ENCODE data around the gene TIMM23B. TPM values are rescaled to one million over a fixed set of nuclear protein-coding genes. Genes with fewer than 3 reads are reported as not detected.
"Not testable (repeated sequence)": the region's sequence is repeated elsewhere in the genome, so short reads cannot be mapped to it uniquely, and the experiment has no call there.

TIMM23B gene, protein sequence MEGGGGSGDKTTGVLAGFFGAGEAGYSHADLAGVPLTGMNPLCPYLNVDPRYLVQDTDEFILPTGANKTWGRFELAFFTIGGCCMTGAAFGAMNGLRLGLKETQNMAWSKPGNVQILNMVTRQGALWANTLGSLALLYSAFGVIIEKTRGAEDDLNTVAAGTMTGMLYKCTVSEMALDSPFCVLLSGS
- total RNA-seq = 10 to 100 TPM; 17.4 to 17.6 TPM

DNA sequence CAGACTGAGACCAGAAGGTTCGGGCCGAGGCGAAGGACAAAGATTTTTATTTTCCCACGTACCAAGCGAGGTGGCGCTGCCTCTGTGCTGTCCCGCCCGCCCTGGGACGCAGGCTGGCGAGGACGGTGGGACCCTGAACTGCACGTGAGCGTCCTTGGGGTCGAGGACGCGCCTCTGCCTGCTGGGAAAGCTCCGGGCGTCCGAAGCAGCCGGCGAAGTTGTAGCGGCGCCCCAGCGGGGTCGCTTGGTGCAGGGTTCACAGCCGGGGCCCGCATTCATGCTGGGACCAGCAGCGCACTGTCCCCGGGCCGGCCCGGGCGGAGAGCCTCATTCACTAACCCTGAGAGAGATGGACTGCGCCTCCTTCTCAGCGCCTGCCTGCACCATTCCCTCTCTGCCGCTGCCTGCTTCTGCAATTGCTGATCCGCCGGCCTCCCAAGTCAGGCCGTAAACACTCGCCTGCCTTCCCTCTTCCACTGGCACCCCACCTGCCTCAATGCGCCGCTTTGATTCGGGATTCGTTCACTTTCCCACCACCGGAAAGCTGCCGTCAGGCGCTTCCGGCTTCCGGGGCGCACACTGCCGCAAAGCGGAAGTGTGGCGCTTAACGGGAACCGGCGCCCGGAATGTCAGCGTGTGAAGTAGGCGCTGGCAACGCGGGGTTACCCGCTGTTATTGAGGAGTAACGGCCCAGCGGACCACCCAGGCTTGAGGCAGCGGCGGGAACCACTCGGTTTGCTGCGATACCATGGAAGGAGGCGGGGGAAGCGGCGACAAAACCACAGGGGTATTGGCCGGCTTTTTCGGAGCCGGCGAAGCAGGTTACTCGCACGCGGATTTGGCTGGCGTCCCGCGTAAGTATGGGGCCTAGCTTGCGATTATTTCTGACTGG is at the start of gene TIMM23B, which contains the start of gene PARG:
TIMM23B (plus strand) TSS at position 607 of the 892 bp plus-strand sequence; CDS start at position 749, 142 bp downstream.
PARG (minus strand) TSS at position 581 of the 892 bp plus-strand sequence; CDS start at position 279, 302 bp downstream.
- H3K9me3 Mint-ChIP-seq; H3K36me3 Mint-ChIP-seq (ENCODE audit: low read depth); CTCF ChIA-PET; intact Hi-C loops (cut with micrococcal nuclease); POLR2A ChIA-PET; H3K27me3 Mint-ChIP-seq: not testable (repeated sequence)
- H3K4me3 Mint-ChIP-seq = peak within 1 kb of the TSS; percentile 99
- H3K27ac Mint-ChIP-seq = peak within 1 kb of the TSS; percentile 95
- peak; percentile 91 for ATAC-seq
- peak; percentile 82 for DNase-seq
- H3K4me1 Mint-ChIP-seq (ENCODE audit: low read depth) = peaks cover 35% of the 10 kb centered on the region

DNA sequence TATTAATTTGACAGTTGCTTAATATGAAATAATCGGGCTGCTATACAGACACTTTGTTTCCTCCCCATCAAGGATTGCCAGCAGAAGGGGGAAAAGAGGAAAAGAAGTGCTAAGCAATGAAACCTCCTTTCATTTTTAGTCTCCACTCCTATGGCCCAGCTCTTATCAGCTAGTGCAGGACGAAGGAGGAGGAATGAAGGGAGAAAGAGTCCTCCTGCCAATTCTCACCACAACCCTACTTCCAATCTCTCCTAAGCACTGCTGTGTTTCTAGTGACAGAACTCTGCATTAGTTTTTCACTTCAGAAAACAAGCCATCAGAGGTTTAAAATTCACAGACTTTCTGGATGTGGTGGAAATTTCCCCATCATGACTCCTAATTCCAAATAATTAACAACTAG is 41.9 kb upstream of the TIMM23B start:
- H3K27ac Mint-ChIP-seq; CTCF ChIA-PET; ATAC-seq; H3K27me3 Mint-ChIP-seq; H3K4me1 Mint-ChIP-seq (ENCODE audit: low read depth); intact Hi-C loops (cut with micrococcal nuclease); POLR2A ChIA-PET; DNase-seq; H3K9me3 Mint-ChIP-seq; H3K4me3 Mint-ChIP-seq: not testable (repeated sequence)
- H3K36me3 Mint-ChIP-seq (ENCODE audit: low read depth) = peaks cover 17% of the 10 kb centered on the region

DNA sequence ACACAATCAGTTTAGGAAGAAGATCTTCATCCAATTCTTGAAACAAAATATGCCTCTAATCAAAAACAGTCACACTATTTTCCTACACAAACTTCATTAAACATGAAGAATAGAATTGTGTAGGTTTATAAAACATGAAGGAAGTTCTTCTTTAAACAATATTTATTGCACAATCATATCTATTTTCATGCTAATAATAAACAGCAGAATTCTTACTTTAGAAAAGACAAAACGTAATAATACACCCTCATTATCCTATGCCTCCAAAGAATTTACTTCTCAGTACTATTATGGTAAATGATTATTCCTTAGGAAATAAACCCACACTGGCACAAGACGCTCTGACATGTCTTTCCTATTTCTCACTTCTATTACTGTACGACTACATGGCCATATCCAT is 41.4 kb upstream of the TIMM23B start:
- H3K4me1 Mint-ChIP-seq (ENCODE audit: low read depth); H3K9me3 Mint-ChIP-seq; ATAC-seq; CTCF ChIA-PET; DNase-seq; H3K4me3 Mint-ChIP-seq; H3K27ac Mint-ChIP-seq; intact Hi-C loops (cut with micrococcal nuclease); POLR2A ChIA-PET; H3K27me3 Mint-ChIP-seq: not testable (repeated sequence)
- peaks cover 14% of the 10 kb centered on the region for H3K36me3 Mint-ChIP-seq (ENCODE audit: low read depth)

DNA sequence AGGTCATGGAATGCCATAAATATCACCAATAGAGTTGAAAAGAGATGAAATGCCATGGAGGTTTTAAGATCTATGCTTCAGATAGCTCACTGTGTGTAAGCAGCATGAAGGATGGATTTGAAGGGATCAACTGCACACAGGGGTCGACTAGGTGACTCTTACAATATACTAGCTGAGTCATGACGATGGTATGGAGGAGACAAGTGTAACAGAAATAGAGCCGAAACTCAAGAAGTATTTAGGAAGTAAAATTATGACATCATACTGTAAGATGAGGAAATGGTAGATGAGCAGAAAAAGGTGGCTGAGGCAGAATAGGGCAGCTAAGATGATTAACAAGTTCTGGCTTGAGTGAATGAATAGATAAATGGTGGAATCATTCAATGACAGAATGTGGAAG is 38.0 kb upstream of the TIMM23B start:
- ATAC-seq; CTCF ChIA-PET; H3K9me3 Mint-ChIP-seq; H3K4me1 Mint-ChIP-seq (ENCODE audit: low read depth); H3K27me3 Mint-ChIP-seq; DNase-seq; POLR2A ChIA-PET; H3K27ac Mint-ChIP-seq; intact Hi-C loops (cut with micrococcal nuclease); H3K4me3 Mint-ChIP-seq: not testable (repeated sequence)
- H3K36me3 Mint-ChIP-seq (ENCODE audit: low read depth) = peaks cover 11% of the 10 kb centered on the region

DNA sequence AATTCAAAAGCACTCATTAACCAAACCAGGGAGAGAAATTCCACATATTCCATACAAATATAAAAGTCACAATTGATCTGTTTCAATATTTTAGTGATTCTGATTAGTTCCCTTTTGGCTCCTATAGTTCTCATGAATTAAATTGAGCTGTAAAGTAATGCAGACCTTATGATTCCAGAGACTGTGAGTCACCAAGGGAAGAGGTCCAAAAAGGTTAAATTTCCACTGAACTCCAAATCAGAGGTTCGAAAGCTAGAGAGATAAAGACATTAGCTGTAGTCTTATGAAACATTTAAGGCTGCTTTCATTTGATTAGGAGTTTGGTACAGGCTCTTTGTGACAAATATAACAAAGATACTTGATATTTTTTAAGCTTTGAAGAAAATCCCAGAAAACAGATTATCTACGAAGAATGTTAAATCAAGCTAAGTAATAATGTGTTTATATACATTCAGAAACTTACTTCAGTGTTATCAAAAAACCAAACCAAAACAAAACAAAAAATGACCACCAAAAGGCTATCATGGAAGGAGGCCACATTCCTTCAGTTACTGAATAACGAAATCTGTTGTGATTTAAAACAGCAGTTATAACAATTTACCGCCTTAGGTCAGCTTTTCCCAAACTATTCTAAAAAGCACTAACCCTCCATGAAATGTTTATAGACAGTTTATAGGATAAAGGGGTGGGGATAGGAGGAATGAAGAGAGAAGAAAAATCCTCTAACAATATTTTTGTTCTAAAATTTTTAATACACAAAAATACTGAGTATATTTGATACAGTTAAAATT is 33.4 kb upstream of the TIMM23B start:
- intact Hi-C loops (cut with micrococcal nuclease); POLR2A ChIA-PET; ATAC-seq; H3K27me3 Mint-ChIP-seq; H3K4me3 Mint-ChIP-seq; H3K27ac Mint-ChIP-seq; H3K9me3 Mint-ChIP-seq; H3K36me3 Mint-ChIP-seq (ENCODE audit: low read depth); DNase-seq; CTCF ChIA-PET; H3K4me1 Mint-ChIP-seq (ENCODE audit: low read depth): not testable (repeated sequence)

DNA sequence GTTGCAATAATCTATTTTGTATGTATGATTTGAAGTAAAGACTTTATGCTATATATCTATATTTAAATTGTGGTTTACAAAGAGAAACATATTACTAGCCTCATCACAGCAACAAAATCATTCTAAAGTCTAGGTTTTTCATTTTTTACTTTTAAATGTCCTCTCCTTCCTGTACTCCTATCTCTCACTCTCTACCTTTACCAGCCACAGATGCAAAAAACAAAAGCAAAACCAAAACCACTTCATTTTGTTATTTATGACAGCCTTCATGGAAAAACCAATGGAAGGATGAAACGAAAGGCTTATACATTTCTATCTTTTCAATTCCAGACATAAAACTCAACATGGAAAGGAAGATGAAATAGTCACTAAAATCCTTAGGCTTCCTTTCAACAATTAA is 31.6 kb upstream of the TIMM23B start:
- DNase-seq; H3K9me3 Mint-ChIP-seq; H3K27ac Mint-ChIP-seq; ATAC-seq; H3K4me3 Mint-ChIP-seq; H3K27me3 Mint-ChIP-seq; POLR2A ChIA-PET; H3K4me1 Mint-ChIP-seq (ENCODE audit: low read depth); H3K36me3 Mint-ChIP-seq (ENCODE audit: low read depth); CTCF ChIA-PET; intact Hi-C loops (cut with micrococcal nuclease): not testable (repeated sequence)

DNA sequence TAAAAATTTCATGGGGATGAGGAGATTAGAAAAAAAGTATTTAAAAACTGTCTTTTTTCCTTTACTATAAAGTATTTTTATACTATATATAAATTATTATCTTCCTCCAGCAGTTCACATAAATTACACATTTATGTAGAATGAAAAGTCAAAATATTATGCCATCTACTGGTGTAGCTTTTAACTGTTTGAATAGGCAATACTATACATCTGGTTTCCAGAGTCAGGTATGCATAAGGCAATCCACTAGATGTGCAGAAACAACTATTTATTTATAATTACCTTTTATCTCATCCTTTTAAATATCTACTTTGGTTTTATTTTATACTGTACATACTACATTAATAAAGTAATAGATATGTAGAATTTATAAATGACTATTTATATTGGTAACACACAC is 25.4 kb upstream of the TIMM23B start:
- H3K9me3 Mint-ChIP-seq; CTCF ChIA-PET; DNase-seq; POLR2A ChIA-PET; H3K4me3 Mint-ChIP-seq; H3K4me1 Mint-ChIP-seq (ENCODE audit: low read depth); H3K36me3 Mint-ChIP-seq (ENCODE audit: low read depth); H3K27me3 Mint-ChIP-seq; intact Hi-C loops (cut with micrococcal nuclease); ATAC-seq; H3K27ac Mint-ChIP-seq: not testable (repeated sequence)
- TF ChIP-seq, protein P1, sequence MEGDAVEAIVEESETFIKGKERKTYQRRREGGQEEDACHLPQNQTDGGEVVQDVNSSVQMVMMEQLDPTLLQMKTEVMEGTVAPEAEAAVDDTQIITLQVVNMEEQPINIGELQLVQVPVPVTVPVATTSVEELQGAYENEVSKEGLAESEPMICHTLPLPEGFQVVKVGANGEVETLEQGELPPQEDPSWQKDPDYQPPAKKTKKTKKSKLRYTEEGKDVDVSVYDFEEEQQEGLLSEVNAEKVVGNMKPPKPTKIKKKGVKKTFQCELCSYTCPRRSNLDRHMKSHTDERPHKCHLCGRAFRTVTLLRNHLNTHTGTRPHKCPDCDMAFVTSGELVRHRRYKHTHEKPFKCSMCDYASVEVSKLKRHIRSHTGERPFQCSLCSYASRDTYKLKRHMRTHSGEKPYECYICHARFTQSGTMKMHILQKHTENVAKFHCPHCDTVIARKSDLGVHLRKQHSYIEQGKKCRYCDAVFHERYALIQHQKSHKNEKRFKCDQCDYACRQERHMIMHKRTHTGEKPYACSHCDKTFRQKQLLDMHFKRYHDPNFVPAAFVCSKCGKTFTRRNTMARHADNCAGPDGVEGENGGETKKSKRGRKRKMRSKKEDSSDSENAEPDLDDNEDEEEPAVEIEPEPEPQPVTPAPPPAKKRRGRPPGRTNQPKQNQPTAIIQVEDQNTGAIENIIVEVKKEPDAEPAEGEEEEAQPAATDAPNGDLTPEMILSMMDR (IDR thresholded peaks at IDR 0.05) = peak; percentile 15

DNA sequence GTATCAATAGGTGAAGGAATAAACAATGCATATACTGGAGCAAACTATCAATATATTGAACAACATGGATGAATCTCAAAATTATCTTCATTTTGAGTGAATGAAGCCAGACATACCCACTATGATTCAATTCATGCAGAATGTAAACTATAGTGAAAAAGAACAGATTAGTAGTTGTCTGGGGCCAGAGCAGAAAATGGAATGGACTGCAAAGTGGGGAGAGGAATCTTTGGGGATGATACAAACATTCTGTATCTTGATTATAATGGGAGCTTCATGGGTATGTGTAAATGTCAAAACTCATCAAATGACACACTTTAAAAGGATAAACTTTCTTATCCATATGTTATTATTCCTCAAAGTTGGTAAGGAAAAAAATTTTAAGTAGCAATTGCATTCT is 23.9 kb upstream of the TIMM23B start:
- H3K4me3 Mint-ChIP-seq; ATAC-seq; H3K27me3 Mint-ChIP-seq; DNase-seq; CTCF ChIA-PET; intact Hi-C loops (cut with micrococcal nuclease); H3K36me3 Mint-ChIP-seq (ENCODE audit: low read depth); H3K27ac Mint-ChIP-seq; POLR2A ChIA-PET; H3K4me1 Mint-ChIP-seq (ENCODE audit: low read depth); H3K9me3 Mint-ChIP-seq: not testable (repeated sequence)

DNA sequence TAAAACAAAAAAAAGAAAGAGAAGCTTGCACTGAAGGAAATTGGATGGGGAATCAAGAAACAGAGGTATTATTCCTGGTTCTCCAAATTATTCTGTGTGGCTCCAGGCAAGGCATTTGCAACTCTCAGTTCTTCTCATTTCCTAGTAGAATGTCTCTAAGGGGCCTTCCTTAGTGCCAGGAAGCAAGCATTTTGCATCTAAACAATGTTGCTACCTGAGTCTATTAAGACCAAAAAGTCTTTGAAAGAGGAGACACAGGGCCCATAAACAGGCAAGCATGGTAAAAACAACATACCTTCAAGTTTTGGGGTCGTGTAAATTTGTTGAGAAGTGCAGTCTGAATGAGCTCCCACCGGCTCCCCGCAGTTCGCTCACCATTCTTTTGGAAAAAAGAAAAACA is 19.8 kb upstream of the TIMM23B start:
- H3K27ac Mint-ChIP-seq; H3K4me3 Mint-ChIP-seq; ATAC-seq; CTCF ChIA-PET; H3K9me3 Mint-ChIP-seq; H3K4me1 Mint-ChIP-seq (ENCODE audit: low read depth); H3K27me3 Mint-ChIP-seq; intact Hi-C loops (cut with micrococcal nuclease); H3K36me3 Mint-ChIP-seq (ENCODE audit: low read depth); POLR2A ChIA-PET; DNase-seq: not testable (repeated sequence)

DNA sequence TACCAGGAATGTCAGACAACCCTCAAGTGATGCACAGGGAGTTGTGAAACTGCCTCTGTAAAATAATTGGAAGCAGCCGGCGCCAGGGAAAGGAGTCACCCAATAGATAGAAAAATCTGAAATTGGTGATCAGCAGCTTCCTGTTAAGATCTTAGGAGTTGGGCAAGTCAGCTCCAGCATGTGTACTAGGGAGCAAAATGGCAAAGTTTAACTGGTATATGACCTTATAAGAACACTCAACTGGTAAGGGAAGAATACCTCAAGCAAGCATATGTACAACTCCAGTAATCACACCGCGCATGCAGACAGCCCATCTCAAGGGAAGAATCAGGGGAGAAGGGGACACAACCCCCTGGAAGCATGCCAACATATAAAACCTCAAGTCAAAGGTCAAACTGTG is 18.3 kb upstream of the TIMM23B start:
- H3K9me3 Mint-ChIP-seq; H3K27me3 Mint-ChIP-seq; H3K4me3 Mint-ChIP-seq; H3K4me1 Mint-ChIP-seq (ENCODE audit: low read depth); DNase-seq; ATAC-seq; H3K36me3 Mint-ChIP-seq (ENCODE audit: low read depth); CTCF ChIA-PET; POLR2A ChIA-PET; intact Hi-C loops (cut with micrococcal nuclease); H3K27ac Mint-ChIP-seq: not testable (repeated sequence)

DNA sequence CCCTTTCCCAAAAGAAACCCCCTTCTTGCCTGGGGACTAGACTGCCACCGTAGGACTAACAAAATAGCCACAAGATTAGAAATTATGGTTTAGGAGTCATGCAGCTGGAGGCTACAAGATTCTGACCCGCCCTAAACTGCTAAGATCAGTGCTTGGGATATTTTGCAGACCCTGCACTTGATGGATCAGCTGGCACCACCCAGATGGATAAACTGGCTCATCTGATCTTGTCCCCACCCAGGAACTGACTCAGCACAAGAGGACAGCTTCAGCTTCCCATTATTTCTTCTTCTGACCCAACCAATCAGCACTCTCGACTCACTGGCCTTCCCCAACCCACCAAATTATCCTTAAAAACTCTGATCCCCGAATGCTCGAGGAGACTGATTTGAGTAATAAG is 10.6 kb upstream of the TIMM23B start:
- ATAC-seq; H3K4me1 Mint-ChIP-seq (ENCODE audit: low read depth); H3K27ac Mint-ChIP-seq; H3K27me3 Mint-ChIP-seq; H3K4me3 Mint-ChIP-seq; CTCF ChIA-PET; intact Hi-C loops (cut with micrococcal nuclease); H3K9me3 Mint-ChIP-seq; POLR2A ChIA-PET; DNase-seq; H3K36me3 Mint-ChIP-seq (ENCODE audit: low read depth): not testable (repeated sequence)
